MM.1S (cell line): ENCODE measurements around the gene TRUB2.

ENCODE experiments used
- DNase-seq: peaks from one replicate; pipeline ENCODE4 v3.0.0-alpha.2; 2015
- H2AFZ ChIP-seq: fragments of 300-600 bp; sonication (generic); 2 replicates; pipeline ENCODE4 v1.6.0; 2016; ENCODE audit warnings: antibody characterized with exemption, low read length
- H3F3A ChIP-seq: fragments of 300-600 bp; sonication (generic); 2 replicates; pipeline ENCODE4 v1.6.1; 2016; ENCODE audit warnings: mild to moderate bottlenecking, antibody characterized with exemption, low read length, moderate library complexity, mixed read lengths; ENCODE audit not compliant: insufficient read depth
- H3K27ac ChIP-seq: fragments of 300-600 bp; sonication (generic); 2 replicates; pipeline ENCODE4 v1.5.1; 2016; ENCODE audit warnings: mild to moderate bottlenecking, low read length
- H3K27me3 ChIP-seq: fragments of 300-600 bp; sonication (generic); replicated peaks from 2 replicates; pipeline ENCODE4 v1.6.0; 2016; ENCODE audit warnings: low read length; ENCODE audit not compliant: insufficient read depth
- H3K36me3 ChIP-seq: fragments of 300-600 bp; sonication (generic); replicated peaks from 2 replicates; pipeline ENCODE4 v1.6.1; 2016; ENCODE audit warnings: mild to moderate bottlenecking, low read length, mixed read lengths; ENCODE audit not compliant: insufficient read depth
- H3K4me1 ChIP-seq: fragments of 300-600 bp; sonication (generic); 2 replicates; pipeline ENCODE4 v1.6.1; 2016; ENCODE audit warnings: low read length, mixed read lengths
- H3K4me2 ChIP-seq: fragments of 300-600 bp; sonication (generic); 2 replicates; pipeline ENCODE4 v1.6.0; 2016; ENCODE audit warnings: low read depth, low read length
- H3K4me3 ChIP-seq: fragments of 300-600 bp; sonication (generic); 2 replicates; pipeline ENCODE4 v1.5.1; 2016; ENCODE audit warnings: low read length, mixed read lengths
- H3K79me2 ChIP-seq: fragments of 300-600 bp; sonication (generic); 2 replicates; pipeline ENCODE4 v1.6.1; 2016; ENCODE audit warnings: mixed run types, low read length, mixed read lengths
- H3K9ac ChIP-seq: fragments of 300-600 bp; sonication (generic); 2 replicates; pipeline ENCODE4 v1.6.1; 2016; ENCODE audit warnings: low read length, mixed read lengths
- H3K9me2 ChIP-seq: fragments of 300-600 bp; sonication (generic); replicated peaks from 2 replicates; pipeline ENCODE4 v1.6.1; 2016; ENCODE audit warnings: mild to moderate bottlenecking, low read length, mixed read lengths; ENCODE audit not compliant: insufficient read depth
- H3K9me3 ChIP-seq: fragments of 300-600 bp; sonication (generic); replicated peaks from 2 replicates; pipeline ENCODE4 v1.6.1; 2016; ENCODE audit warnings: mild to moderate bottlenecking, low read length, mixed read lengths; ENCODE audit not compliant: insufficient read depth
- H4K20me1 ChIP-seq: fragments of 300-600 bp; sonication (generic); 2 replicates; pipeline ENCODE4 v1.6.1; 2016; ENCODE audit warnings: mild to moderate bottlenecking, low read length, moderate library complexity, mixed read lengths; ENCODE audit not compliant: insufficient read depth
- CTCF ChIP-seq: fragments of 300-600 bp; sonication (generic); IDR thresholded peaks from 2 replicates; pipeline ENCODE4 v1.5.1; 2016; ENCODE audit warnings: antibody characterized with exemption, low read length, mixed read lengths
- EZH2 ChIP-seq: fragments of 300-600 bp; sonication (generic); optimal IDR thresholded peaks from 2 replicates; pipeline ENCODE3; 2017; ENCODE audit warnings: low read depth, mild to moderate bottlenecking, antibody characterized with exemption, low read length, mixed read lengths
- EZH2phosphoT487 ChIP-seq: fragments of 300-600 bp; sonication (generic); IDR thresholded peaks from 2 replicates; pipeline ENCODE4 v1.6.1; 2018; ENCODE audit warnings: antibody characterized with exemption, low read length

The TRUB2 gene

GRCh38 chr9:128343855-128344254, 21.6 kb upstream of the TRUB2 start:
- no peaks in the 10 kb centered on the region for H4K20me1 ChIP-seq
- H3K9me3 ChIP-seq = no peaks in the 10 kb centered on the region
- no peak overlapping the region for H3K27ac ChIP-seq
- H3K36me3 ChIP-seq = no peaks in the 10 kb centered on the region
- no peak for DNase-seq
- H3F3A ChIP-seq = peaks cover 18% of the 10 kb centered on the region
- no peak overlapping the region for H2AFZ ChIP-seq
- H3K4me1 ChIP-seq = no peaks in the 10 kb centered on the region
- TF ChIP-seq CTCF (no peak), EZH2 (no peak), EZH2phosphoT487 (no peak)
- H3K79me2 ChIP-seq = peaks cover 5% of the 10 kb centered on the region; the same call in 1 of the 2 replicates
- no peak overlapping the region for H3K4me2 ChIP-seq
- no peak overlapping the region for H3K9ac ChIP-seq
- H3K27me3 ChIP-seq = no peaks in the 10 kb centered on the region
- H3K9me2 ChIP-seq = no peaks in the 10 kb centered on the region
- H3K4me3 ChIP-seq = no peak overlapping the region

- Histone ChIP-seq H3K36me3 (no peaks in the 10 kb centered on the region), H2AFZ (no peak overlapping the region)
- TF ChIP-seq EZH2 = no peak
- no peak for TF ChIP-seq EZH2phosphoT487
- no peak for TF ChIP-seq CTCF
These were observed 20.9 kb upstream of the TRUB2 start for GRCh38 chr9:128342971-128343680.

GRCh38 chr9:128341435-128341849, 19.2 kb upstream of the TRUB2 start:
- H3K4me3 ChIP-seq = peak overlapping the region; percentile 92
- TF ChIP-seq EZH2 (no peak), CTCF (peak; percentile 73)
- no peaks in the 10 kb centered on the region for H3K27me3 ChIP-seq
- H3K36me3 ChIP-seq = no peaks in the 10 kb centered on the region
- no peak overlapping the region for H3K27ac ChIP-seq
- peaks cover 5% of the 10 kb centered on the region; the same call in 1 of the 2 replicates for H3K79me2 ChIP-seq
- DNase-seq = peak; percentile 78
- no peaks in the 10 kb centered on the region for H3K9me3 ChIP-seq
- no peaks in the 10 kb centered on the region for H4K20me1 ChIP-seq
- H3K4me2 ChIP-seq = peak overlapping the region; percentile 90
- peak overlapping the region; percentile 66 for H2AFZ ChIP-seq
- no peaks in the 10 kb centered on the region for H3K9me2 ChIP-seq
- H3K4me1 ChIP-seq = no peaks in the 10 kb centered on the region
- peak overlapping the region; percentile 68; the same call in 1 of the 2 replicates for H3K9ac ChIP-seq
- peaks cover 23% of the 10 kb centered on the region for H3F3A ChIP-seq

More at GRCh38 chr9:128342971-128343680, 20.9 kb upstream of the TRUB2 start:
- Histone ChIP-seq H3K4me1 (no peaks in the 10 kb centered on the region), H3K9me3 (no peaks in the 10 kb centered on the region), H3K27me3 (no peaks in the 10 kb centered on the region), H3K4me2 (no peak overlapping the region), H3K27ac (no peak overlapping the region), H3K9me2 (no peaks in the 10 kb centered on the region), H4K20me1 (no peaks in the 10 kb centered on the region), H3K4me3 (no peak overlapping the region), H3K9ac (no peak overlapping the region), H3K79me2 (peaks cover 5% of the 10 kb centered on the region; the same call in 1 of the 2 replicates), H3F3A (peaks cover 23% of the 10 kb centered on the region)
- no peak for DNase-seq
